NOMO-1 treated with dmso at 0.1 percent for 144 hours (cell line): ENCODE data around the gene N4BP3.
"Not testable (repeated sequence)": the region's sequence is repeated elsewhere in the genome, so short reads cannot be mapped to it uniquely, and the experiment has no call there.

Source experiments
- DNase-seq: peaks from one replicate; lab custom pipeline; 2025; ENCODE audit not compliant: unreplicated experiment; lab: John Stamatoyannopoulos, UW

N4BP3 gene

DNA sequence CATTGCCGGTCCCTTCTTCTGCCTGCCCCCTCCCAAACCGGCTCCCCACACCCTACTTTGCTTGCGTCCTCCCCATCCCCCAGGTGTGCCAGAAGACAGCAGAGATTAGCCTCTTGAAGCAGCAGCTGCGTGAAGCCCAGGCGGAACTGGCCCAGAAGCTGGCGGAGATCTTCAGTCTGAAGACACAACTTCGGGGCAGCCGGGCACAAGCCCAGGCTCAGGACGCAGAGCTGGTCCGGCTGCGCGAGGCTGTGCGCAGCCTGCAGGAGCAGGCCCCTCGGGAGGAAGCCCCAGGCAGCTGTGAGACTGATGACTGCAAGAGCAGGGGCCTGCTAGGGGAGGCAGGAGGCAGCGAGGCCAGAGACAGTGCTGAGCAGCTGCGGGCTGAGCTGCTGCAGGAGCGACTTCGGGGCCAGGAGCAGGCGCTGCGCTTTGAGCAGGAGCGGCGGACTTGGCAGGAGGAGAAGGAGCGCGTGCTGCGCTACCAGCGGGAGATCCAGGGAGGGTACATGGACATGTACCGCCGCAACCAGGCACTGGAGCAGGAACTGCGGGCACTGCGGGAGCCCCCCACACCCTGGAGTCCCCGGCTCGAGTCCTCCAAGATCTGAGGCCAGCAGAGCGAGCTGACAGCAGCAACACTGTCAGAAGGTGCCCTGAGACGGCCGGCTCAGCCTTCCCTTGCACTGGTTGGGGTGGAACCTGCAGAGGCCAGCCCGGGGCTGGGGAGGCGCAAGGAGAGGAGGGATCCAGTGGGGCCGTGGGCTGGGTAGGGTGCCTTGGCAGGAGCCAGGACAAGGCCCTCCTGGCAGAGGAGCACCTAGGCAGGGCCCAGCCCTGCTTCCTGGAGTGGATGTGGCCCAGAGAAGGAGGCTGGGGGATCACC is 8.3 kb downstream of the N4BP3 start:
- no peak for DNase-seq

DNA sequence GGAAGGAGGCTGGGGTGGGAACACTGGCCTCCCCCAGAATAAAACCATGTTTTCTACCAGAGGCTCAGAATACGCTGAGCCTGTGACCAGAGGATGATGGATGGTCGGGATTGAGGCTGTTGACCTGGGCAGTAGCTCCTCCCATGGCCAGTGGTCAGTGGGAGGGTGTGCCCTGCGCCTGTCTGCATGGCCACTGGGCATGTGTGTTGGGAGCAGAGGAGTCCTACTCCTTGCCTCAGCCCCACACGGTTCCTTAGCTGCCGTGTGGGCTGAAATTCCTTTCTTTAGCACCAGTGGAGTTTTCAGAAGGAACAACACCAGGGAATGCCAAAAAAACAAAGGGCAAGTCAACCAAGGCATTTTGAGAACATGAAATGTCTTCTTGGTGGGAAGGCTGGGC is 9.0 kb downstream of the N4BP3 start:
- DNase-seq: no peak

DNA sequence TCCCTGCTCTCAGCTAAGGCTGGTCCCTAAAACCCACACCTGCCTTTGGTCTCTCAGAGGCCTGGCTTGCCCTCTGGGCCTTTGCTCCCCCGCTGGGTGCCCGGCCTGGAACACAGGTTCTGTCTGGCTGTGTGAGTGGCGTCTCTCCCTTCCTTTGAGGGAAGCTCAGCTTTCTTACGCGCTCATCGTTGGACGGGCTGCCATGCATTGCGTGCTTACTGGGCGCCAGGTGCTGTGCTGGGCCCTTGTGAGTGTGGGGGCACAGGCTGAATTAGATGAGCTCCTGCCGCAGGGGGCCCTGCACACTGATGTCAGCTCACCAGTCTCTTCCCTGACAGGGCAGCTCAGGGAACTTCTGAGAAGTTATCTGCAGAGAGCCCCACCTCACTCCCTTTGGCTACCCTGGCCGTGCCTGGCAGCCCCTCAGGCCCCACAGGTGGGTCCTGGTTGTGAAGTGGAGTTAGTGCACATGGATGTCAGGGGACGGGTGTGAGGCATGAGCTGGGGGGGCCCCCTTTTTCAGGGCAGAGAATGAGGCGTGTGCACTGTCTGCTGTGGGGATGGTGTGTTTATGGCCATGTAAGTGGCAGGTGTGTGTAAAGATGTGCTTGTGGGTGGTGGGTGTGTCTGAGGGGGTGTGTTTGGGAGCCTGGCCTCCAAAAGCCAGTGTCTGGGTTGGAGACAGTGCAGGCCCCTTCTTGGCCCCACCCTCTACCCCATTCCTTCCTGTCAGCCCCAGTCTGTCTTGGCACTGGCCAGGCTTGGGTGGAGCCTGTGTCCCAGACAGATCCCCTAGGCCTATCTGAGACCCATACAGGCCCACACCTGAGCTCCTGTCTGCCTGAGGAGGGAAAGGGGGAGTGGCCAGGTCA is 10.0 kb downstream of the N4BP3 start:
- no peak for DNase-seq

GRCh38 chr5:178123966-178124925 is 10.9 kb downstream of the N4BP3 start:
- no peak for DNase-seq

GRCh38 chr5:178125253-178125906 is 12.0 kb downstream of the N4BP3 start:
- DNase-seq: no peak

GRCh38 chr5:178126556-178126955 is 13.2 kb downstream of the N4BP3 start:
- no peak for DNase-seq

GRCh38 chr5:178127300-178128009 is 14.1 kb downstream of the N4BP3 start:
- DNase-seq: not testable (repeated sequence)

DNA sequence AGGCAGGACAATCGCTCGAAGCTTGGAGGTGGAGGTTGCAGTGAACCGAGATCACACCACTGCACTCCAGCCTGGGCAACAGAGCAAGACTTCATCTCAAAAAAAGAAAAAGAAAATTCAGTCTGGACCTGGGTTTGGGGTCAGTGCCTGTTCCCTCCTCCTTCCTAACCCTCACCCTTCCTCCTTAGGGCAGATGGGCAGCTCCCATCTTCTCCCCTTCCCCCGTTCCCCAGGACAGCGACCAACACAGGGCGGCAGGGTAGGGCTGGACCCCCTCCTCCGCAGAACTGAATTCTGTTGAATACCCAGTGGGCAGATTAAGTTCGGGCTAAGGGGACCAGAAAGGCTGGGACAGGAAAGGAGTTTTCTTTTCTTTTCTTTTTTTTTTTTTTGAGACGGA is 16.0 kb downstream of the N4BP3 start:
- no peak for DNase-seq

DNA sequence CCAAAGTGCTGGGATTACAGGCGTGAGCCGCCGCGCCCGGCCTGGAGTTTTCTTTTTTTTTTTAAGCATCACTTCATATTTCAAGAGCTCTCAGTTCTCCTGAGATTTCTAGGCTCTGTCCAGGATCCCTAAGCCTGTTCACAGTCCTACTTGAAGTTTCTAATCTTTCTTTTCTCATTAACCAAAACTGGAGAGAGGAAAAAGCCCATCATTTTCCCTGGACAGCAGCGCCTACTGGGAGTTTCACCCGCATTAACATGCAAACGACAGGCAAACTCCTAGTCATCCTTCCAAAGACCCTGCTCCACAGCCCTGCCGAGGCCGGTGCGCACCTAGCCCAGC is 16.9 kb downstream of the N4BP3 start:
- DNase-seq: not testable (repeated sequence)

DNA sequence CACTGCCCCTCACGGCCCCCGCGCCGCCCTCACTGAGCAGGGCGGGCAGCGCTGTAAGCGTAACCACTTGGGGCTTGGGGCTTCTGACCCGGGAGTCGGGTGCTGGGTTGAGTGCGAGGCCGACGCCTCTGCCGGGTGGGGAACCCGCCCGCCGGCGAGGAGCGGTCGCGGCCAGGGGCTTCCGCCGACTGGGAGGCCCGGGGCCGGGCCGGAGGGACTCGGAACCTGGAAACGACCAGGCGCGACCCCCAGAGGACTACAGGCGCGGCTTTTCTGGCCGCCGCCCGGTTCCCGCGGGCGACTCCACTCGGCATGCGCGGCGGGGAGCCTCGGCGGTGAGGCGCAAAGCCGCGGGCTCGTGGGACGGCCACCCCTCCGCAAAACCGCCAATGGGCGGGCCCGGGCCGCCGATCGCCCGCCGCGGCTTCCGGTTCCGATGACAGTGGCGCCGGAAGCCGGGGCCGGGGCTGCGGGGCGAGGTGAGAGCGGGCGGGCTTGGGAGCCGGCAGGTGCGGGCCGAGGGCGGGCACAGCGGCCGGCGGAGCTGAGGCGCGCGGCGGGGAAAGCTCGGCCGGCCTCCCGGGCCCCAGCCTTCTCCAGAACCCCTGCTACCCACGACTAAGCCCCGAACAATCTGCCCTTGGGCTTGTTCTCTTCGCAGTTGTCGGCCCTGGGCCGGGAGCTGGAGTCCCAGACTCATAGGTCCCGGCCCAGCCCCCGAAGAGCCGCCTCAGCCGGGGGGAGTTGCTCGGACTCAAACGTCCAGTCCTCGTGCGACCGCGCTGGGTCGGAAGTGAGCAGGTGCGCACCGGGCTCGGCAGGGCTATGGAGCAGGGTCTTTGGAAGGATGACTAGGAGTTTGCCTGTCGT is 17.5 kb downstream of the N4BP3 start, which contains the start of gene RMND5B:
Gene RMND5B (plus strand): TSS at position 439 of the 870 bp plus-strand sequence. CDS start 7,106 bp downstream, outside the sequence.
- peak; percentile 75 for DNase-seq

- no peak for DNase-seq
These were observed 18.2 kb downstream of the N4BP3 start for GRCh38 chr5:178131446-178131996.

DNA sequence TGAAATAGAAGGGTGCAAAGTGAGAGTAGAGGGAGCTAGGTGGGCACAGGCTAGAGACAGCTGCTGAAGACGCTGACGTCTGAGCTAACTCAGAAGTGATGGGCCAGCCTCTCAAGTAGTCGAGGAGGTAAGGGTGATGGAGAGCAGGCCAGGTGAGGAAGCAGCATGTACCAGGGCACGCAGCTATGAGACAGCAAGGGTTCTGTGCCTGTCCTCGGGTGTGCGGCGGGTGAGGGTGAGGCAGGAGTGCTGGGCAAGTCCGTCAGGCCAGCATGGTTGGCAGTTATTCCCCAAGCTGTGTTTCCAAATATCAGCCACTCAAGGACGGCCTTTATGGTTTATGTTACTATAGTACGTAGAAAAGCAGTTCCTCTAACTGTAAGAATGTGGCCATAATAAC is 23.7 kb downstream of the N4BP3 start:
- no peak for DNase-seq

DNA sequence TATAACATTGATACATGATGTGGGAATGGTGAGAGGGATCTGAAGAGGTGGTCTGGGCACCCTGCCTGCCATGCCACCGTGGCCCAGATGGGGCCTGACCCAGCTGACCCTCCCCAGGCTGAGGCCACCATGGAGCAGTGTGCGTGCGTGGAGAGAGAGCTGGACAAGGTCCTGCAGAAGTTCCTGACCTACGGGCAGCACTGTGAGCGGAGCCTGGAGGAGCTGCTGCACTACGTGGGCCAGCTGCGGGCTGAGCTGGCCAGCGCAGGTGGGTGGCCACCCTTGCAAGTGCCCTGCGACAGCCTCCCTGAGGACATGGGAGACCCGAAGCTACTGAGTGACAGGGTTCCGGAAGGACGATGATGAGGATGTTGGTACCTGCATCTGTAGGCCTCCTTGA is 24.7 kb downstream of the N4BP3 start:
- DNase-seq: no peak

DNA sequence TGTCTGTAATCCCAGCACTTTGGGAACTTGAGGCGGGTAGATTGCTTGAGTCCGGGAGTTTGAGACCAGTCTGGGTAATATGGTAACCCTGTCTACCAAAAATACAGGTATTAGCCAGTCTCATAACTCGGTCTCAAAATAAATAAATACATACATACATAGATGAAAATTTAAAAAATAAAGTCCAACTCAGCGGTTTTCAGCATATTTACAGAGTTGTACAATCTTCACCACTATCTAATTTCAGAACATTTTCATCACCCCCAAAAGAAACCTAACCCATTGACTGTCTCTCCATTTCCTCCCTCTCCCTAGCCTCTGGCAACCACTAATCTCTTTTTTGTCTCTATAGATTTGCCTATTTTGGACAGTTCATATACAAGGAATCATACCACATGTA is 28.2 kb downstream of the N4BP3 start:
- DNase-seq: no peak

GRCh38 chr5:178142642-178143041 is 29.3 kb downstream of the N4BP3 start:
- no peak for DNase-seq

DNA sequence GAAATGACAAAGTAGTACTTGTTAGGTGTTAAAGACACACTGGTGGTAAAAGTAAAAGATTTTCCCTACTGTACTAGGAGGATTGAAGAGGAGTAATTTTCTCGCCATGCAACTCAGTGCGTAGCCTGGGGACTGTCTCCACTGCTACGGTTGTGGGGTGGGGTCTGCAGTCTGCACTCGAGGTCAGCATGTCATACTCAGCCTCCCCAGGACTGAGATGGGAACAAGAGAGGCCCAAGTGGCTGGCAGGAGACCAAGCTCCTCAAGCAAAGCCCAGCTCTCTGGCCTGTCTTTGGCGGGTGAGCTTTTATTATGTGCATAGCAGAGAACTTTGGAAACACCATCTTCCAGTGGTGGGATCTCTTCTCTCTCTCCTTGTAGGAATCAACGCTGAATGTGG is 29.9 kb downstream of the N4BP3 start:
- no peak for DNase-seq

DNA sequence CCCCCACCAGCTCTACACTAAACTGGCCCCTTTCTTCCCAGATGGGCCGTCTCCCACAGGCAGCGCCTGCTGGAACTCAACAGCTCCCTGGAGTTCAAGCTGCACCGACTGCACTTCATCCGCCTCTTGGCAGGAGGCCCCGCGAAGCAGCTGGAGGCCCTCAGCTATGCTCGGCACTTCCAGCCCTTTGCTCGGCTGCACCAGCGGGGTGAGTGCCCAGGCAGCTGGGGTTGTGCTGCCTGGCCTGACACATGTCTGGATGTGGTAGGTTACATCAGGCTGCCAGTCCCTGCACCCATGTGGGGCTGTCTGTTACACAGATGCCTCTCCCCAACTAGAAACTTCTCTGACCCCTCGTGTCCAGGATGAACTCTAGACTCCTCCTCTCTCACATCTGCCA is 30.6 kb downstream of the N4BP3 start:
- no peak for DNase-seq
